GM23248 (cell line): Measurements from ENCODE around the gene RAPGEF2.

Source experiments
- EZH2 ChIP-seq: fragments of 200-600 bp; sonication (generic); IDR thresholded peaks from 2 replicates; pipeline ENCODE4 v1.6.1; 2018; ENCODE audit warnings: antibody characterized with exemption, mild to moderate bottlenecking; ENCODE audit not compliant: insufficient read depth, poor library complexity, severe bottlenecking
- EZH2phosphoT487 ChIP-seq: fragments of 200-600 bp; sonication (generic); IDR thresholded peaks from 2 replicates; pipeline ENCODE4 v1.6.1; 2018; ENCODE audit warnings: antibody characterized with exemption, moderate library complexity, mild to moderate bottlenecking, low read depth; ENCODE audit not compliant: insufficient read depth

DNA sequence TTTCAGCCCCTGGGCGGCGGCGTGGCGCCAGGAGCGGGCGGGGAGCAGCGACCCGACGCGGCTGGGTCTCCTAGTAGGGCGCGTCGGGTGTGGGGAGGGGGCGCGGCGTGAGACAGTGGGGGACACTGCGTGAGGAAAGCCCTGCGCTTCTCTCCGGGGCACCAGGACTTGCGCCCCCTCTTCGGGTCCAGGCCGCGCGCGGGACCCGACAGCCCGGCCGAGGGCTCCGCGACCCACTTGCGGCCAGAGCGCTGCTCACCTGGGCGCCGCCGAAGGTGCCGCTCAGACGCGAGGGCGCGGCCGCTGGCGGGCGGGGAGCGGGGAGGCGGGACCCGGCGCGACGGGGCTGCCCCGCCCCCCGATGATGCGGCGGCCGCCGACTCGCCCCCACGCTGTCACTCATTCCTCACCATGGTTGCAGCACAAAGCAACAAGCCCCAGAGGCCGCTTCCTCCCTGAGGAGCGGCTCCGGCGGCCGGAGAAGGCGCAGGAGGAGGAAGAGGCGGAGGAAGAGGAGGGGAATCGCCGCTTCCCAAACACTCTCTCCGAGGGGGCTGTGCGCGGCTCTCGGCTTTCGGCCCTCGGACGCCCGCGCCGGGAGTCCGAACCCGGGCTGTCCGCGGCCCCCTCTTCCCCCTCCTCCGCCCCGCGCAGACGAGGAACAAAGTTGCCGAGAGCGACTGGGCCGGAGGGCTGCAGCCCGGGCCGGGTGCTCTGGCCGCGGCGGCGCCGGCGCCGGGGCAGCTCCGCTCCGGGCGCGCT, at the start of gene RAPGEF2:
- no peak for TF ChIP-seq EZH2
- no peak for TF ChIP-seq EZH2phosphoT487
